H1 (cell line): ENCODE results near the gene AIF1.

Experiments
- ATF3 ChIP-seq: IDR thresholded peaks from 2 replicates; pipeline ENCODE4 v1.6.1; 2011; ENCODE audit warnings: low read depth, mild to moderate bottlenecking, low read length; ENCODE audit not compliant: insufficient read depth
- CHD2 ChIP-seq: IDR thresholded peaks from 2 replicates; pipeline ENCODE4 v1.6.1; 2012; ENCODE audit warnings: low read length, improper control_type of control experiment
- EGR1 ChIP-seq: IDR thresholded peaks from 2 replicates; pipeline ENCODE4 v1.6.1; 2011; ENCODE audit warnings: low read depth, low read length, borderline replicate concordance
- EP300 ChIP-seq, 2 experiments: IDR thresholded peaks; 1 replicate in 1 of 2; 2 replicates in 1 of 2; pipeline ENCODE4 v1.6.1; 2011 to 2012; ENCODE audit warnings: low read depth in 2 of 2, low read length in 2 of 2, mild to moderate bottlenecking in 2 of 2, borderline replicate concordance in 1 of 2, inconsistent platforms in 1 of 2, moderate library complexity in 1 of 2
- EZH2 ChIP-seq: fragments of 200-600 bp; sonication (generic); IDR thresholded peaks from 2 replicates; pipeline ENCODE4 v1.7.1; 2012; ENCODE audit warnings: low read depth, mild to moderate bottlenecking, moderate library complexity, low read length, inconsistent platforms; ENCODE audit not compliant: severe bottlenecking
- GTF2F1 ChIP-seq: IDR thresholded peaks from 2 replicates; pipeline ENCODE4 v1.6.1; 2012; ENCODE audit warnings: low read depth, low read length, improper control_type of control experiment, borderline replicate concordance
- TEAD4 ChIP-seq: IDR thresholded peaks from 2 replicates; pipeline ENCODE4 v1.6.1; 2012; ENCODE audit warnings: low read depth, low read length, inconsistent platforms, mixed read lengths
- TF ChIP-seq, protein P1 (sequence below), 3 experiments: IDR thresholded peaks; 1 replicate in 2 of 3; 2 replicates in 1 of 3; pipeline versions ENCODE4 v1.5.1 to v1.6.1; 2011; ENCODE audit warnings: low read length in 3 of 3, mild to moderate bottlenecking in 3 of 3, inconsistent platforms in 2 of 3, low read depth in 1 of 3, moderate library complexity in 1 of 3; ENCODE audit not compliant: insufficient read depth in 1 of 3; ENCODE audit errors: control extremely low read depth in 1 of 3

GRCh38 chr6:31636698-31637596, 21.9 kb downstream of the AIF1 start:
- no peak for TF ChIP-seq TEAD4
- TF ChIP-seq ATF3, result no peak
- TF ChIP-seq, protein P1, sequence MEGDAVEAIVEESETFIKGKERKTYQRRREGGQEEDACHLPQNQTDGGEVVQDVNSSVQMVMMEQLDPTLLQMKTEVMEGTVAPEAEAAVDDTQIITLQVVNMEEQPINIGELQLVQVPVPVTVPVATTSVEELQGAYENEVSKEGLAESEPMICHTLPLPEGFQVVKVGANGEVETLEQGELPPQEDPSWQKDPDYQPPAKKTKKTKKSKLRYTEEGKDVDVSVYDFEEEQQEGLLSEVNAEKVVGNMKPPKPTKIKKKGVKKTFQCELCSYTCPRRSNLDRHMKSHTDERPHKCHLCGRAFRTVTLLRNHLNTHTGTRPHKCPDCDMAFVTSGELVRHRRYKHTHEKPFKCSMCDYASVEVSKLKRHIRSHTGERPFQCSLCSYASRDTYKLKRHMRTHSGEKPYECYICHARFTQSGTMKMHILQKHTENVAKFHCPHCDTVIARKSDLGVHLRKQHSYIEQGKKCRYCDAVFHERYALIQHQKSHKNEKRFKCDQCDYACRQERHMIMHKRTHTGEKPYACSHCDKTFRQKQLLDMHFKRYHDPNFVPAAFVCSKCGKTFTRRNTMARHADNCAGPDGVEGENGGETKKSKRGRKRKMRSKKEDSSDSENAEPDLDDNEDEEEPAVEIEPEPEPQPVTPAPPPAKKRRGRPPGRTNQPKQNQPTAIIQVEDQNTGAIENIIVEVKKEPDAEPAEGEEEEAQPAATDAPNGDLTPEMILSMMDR (IDR thresholded peaks at IDR 0.05; ENCODE audit: control extremely low read depth in 1 of 3, insufficient read depth in 1 of 3, low read depth in 1 of 3, low read length in 3 of 3), result no peak
- TF ChIP-seq GTF2F1, result no peak
- TF ChIP-seq EZH2, result no peak
- TF ChIP-seq EP300 (IDR thresholded peaks at IDR 0.05; ENCODE audit: borderline replicate concordance in 1 of 2, low read depth in 2 of 2, low read length in 2 of 2), result no peak
- no peak for TF ChIP-seq CHD2
- no peak for TF ChIP-seq EGR1
